ENCODE data around the gene PPP2R2C. TPM values are rescaled to one million over a fixed set of nuclear protein-coding genes. Genes with fewer than 3 reads are reported as not detected.

Gene PPP2R2C
- total and polyA plus RNA-seq, 10 of the 15 experiments (the other 5 are each of a cell fraction or from before 2014, with no cell fraction given) = 0.13 to 0.15 TPM; not detected in 8

- RAD21 ChIA-PET (ENCODE audit: unreplicated experiment) = no interaction called here
These were observed 34.6 kb downstream of the PPP2R2C start for GRCh38 chr4:6437826-6438238.

DNA sequence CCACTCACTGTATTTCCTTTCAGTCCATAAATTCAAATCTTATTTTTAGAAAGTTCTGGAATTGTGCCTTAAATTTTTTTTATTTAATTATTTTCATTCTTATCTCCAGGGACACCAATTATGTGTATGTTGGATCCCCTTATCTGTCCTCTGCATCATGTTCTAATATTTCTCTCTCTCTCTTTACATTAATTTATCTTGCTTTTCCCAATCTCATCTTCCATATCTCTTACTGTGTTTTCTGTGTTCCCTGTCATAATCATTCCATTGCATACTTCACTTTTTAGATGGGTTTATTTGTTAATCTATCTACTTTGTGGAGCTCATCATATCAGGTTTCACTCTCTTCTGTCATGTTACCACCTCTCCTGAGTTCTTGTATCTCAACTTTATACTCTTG, 37.4 kb downstream of the PPP2R2C start:
- CTCF ChIA-PET = interaction anchor here (0.9 kb wide), 1 partner anchor 104 kb away, joined by 3 read pairs; no protein-coding TSS in a partner anchor
- Histone ChIP-seq H3K4me1 (ENCODE audit: control insufficient read depth, insufficient read depth, low read length) (no peaks in the 10 kb centered on the region), H3K4me2 (ENCODE audit: control insufficient read depth, insufficient read depth) (no peak overlapping the region), H3K79me2 (ENCODE audit: control insufficient read depth, insufficient read depth, low read length) (no peaks in the 10 kb centered on the region), H3K36me3 (ENCODE audit: control insufficient read depth in 2 of 2, insufficient read depth in 2 of 2, low read length in 1 of 2) (no peaks in the 10 kb centered on the region), H3K27ac (ENCODE audit: control insufficient read depth, insufficient read depth) (no peak overlapping the region), H2AFZ (ENCODE audit: control insufficient read depth, low read depth, low read length) (no peak overlapping the region), H3K9ac (ENCODE audit: control insufficient read depth, insufficient read depth, low read length) (no peak overlapping the region), H3K4me3 (no peak overlapping the region), H3K9me3 (replicated peaks; ENCODE audit: control insufficient read depth, insufficient read depth, low read length) (no peaks in the 10 kb centered on the region; the same call in 2 of the 3 replicates), H3K27me3 (replicated peaks in 1 of 2; ENCODE audit: control insufficient read depth in 2 of 2, insufficient read depth in 2 of 2, low read length in 1 of 2) (no peaks in the 10 kb centered on the region; a peak in 1 of 4 replicates), H4K20me1 (ENCODE audit: control insufficient read depth, insufficient read depth) (no peaks in the 10 kb centered on the region)
- POLR2A ChIA-PET = no interaction called here
- SMC1A ChIA-PET (ENCODE audit: uncharacterized antibody, unreplicated experiment) = no interaction called here
- in situ Hi-C loops (cut with MboI) = no loop called here
- no TSS peak for BruUV-seq (replicated peaks)
- FAIRE-seq (no peak), DNase-seq (ENCODE audit: low read depth, low spot score) (no peak), ATAC-seq (no peak)
- intact Hi-C loops (cut with micrococcal nuclease; ENCODE audit: unreplicated experiment) = no loop called here
- RAD21 ChIA-PET (ENCODE audit: unreplicated experiment) = no interaction called here
- TF ChIP-seq RB1 (IDR thresholded peaks at IDR 0.05; ENCODE audit: borderline replicate concordance) (no peak), ZBED1 (IDR thresholded peaks at IDR 0.05; ENCODE audit: borderline replicate concordance) (no peak), NFXL1 (IDR thresholded peaks at IDR 0.05; ENCODE audit: borderline replicate concordance) (no peak), ZBTB4 (CRISPR knock-in tag; IDR thresholded peaks at IDR 0.05) (no peak), MYB (IDR thresholded peaks at IDR 0.05; ENCODE audit: borderline replicate concordance, low read depth, low read length) (no peak), RAD21 (IDR thresholded peaks at IDR 0.05; ENCODE audit: insufficient read depth, low read depth, low read length) (no peak), JUND (IDR thresholded peaks at IDR 0.05; ENCODE audit: low read depth, low read length) (no peak), CEBPB (IDR thresholded peaks at IDR 0.05; ENCODE audit: borderline replicate concordance in 1 of 2, low read depth in 2 of 2, low read length in 2 of 2) (no peak), PML (IDR thresholded peaks at IDR 0.05; ENCODE audit: low read length) (no peak), MEF2B (IDR thresholded peaks at IDR 0.05; ENCODE audit: partially characterized antibody, poor library complexity, severe bottlenecking) (no peak), IRF5 (IDR thresholded peaks at IDR 0.05; ENCODE audit: borderline replicate concordance) (no peak)
- TF ChIP-seq, protein P1, sequence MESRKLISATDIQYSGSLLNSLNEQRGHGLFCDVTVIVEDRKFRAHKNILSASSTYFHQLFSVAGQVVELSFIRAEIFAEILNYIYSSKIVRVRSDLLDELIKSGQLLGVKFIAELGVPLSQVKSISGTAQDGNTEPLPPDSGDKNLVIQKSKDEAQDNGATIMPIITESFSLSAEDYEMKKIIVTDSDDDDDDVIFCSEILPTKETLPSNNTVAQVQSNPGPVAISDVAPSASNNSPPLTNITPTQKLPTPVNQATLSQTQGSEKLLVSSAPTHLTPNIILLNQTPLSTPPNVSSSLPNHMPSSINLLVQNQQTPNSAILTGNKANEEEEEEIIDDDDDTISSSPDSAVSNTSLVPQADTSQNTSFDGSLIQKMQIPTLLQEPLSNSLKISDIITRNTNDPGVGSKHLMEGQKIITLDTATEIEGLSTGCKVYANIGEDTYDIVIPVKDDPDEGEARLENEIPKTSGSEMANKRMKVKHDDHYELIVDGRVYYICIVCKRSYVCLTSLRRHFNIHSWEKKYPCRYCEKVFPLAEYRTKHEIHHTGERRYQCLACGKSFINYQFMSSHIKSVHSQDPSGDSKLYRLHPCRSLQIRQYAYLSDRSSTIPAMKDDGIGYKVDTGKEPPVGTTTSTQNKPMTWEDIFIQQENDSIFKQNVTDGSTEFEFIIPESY (IDR thresholded peaks at IDR 0.05) = no peak

More at GRCh38 chr4:6437826-6438238, 34.6 kb downstream of the PPP2R2C start:
- Histone ChIP-seq H3K4me1 (ENCODE audit: control insufficient read depth, insufficient read depth, low read length) (no peaks in the 10 kb centered on the region), H3K9ac (ENCODE audit: control insufficient read depth, insufficient read depth, low read length) (no peak overlapping the region), H3K36me3 (ENCODE audit: control insufficient read depth in 2 of 2, insufficient read depth in 2 of 2, low read length in 1 of 2) (no peaks in the 10 kb centered on the region), H3K4me3 (no peak overlapping the region), H3K9me3 (replicated peaks; ENCODE audit: control insufficient read depth, insufficient read depth, low read length) (no peaks in the 10 kb centered on the region), H3K27me3 (replicated peaks in 1 of 2; ENCODE audit: control insufficient read depth in 2 of 2, insufficient read depth in 2 of 2, low read length in 1 of 2) (no peaks in the 10 kb centered on the region), H3K27ac (ENCODE audit: control insufficient read depth, insufficient read depth) (no peak overlapping the region), H4K20me1 (ENCODE audit: control insufficient read depth, insufficient read depth) (no peaks in the 10 kb centered on the region), H3K79me2 (ENCODE audit: control insufficient read depth, insufficient read depth, low read length) (no peaks in the 10 kb centered on the region), H2AFZ (ENCODE audit: control insufficient read depth, low read depth, low read length) (no peak overlapping the region), H3K4me2 (ENCODE audit: control insufficient read depth, insufficient read depth) (no peak overlapping the region)
- BruUV-seq (replicated peaks) = no TSS peak
- no peak for FAIRE-seq
- ChIA-PET CTCF (no interaction called here), POLR2A (no interaction called here), SMC1A (ENCODE audit: uncharacterized antibody, unreplicated experiment) (no interaction called here)
- intact Hi-C loops (cut with micrococcal nuclease; ENCODE audit: unreplicated experiment) (no loop called here), in situ Hi-C loops (cut with MboI) (no loop called here)
- DNase-seq (ENCODE audit: low read depth, low spot score) = no peak
- no peak for ATAC-seq
- WGBS (ENCODE audit: insufficient coverage, insufficient replicate concordance, low lambda C conversion rate, missing lambda C conversion rate) = 33% methylated on average over 5 of the region's 5 CpGs
- TF ChIP-seq ZNF622 (IDR thresholded peaks at IDR 0.05) = no peak

Measured in GM12878 (cell line).